Measurements from ENCODE around the gene TRAP1.

DNA sequence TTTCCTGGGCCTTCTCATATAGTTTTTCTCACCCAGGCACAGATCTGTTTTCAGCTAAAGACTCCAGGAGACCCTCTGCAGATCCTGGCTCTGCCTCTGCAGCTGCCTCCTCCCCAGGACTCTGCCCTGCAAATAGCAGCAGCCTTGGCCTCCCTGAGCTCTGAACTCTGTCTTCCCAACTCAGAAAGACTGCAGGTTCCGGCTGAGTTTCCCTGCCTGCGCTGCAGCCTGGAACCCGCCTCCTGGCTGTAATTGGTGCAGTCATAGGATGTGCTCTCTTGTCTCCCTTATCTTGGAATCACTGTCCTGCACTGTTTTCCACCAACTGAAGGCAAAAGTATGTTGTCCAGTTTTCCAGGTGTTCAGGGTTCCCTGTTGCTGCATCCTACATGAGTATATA lies 77.1 kb downstream of the TRAP1 start:
- TF ChIP-seq CTCF (IDR thresholded peaks at IDR 0.05; ENCODE audit: low read length) (no peak), EZH2 (IDR thresholded peaks at IDR 0.05; ENCODE audit: borderline replicate concordance, low read length) (no peak)

Data from OCI-LY1 (cell line).